GM12878 (cell line): ENCODE data around the gene LRP4.

Experiments used
- EZH2 ChIP-seq: IDR thresholded peaks from 2 replicates; pipeline ENCODE4 v1.6.1; 2012; ENCODE audit warnings: low read depth, mild to moderate bottlenecking, control low read depth, inconsistent platforms, low read length, borderline replicate concordance; ENCODE audit not compliant: control insufficient read depth
- FOXK2 ChIP-seq: fragments of 450-650 bp; IDR thresholded peaks from 2 replicates; pipeline ENCODE4 v1.6.1; 2017; ENCODE audit warnings: mild to moderate bottlenecking, moderate library complexity
- MXI1 ChIP-seq: fragments of 150-350 bp; IDR thresholded peaks from 2 replicates; pipeline ENCODE4 v1.6.1; 2011; ENCODE audit warnings: low read depth, mild to moderate bottlenecking, inconsistent platforms, low read length, improper control_type of control experiment
- RAD21 ChIP-seq: IDR thresholded peaks from 2 replicates; pipeline ENCODE4 v1.6.1; 2011; ENCODE audit warnings: mild to moderate bottlenecking, low read depth, low read length, moderate library complexity; ENCODE audit not compliant: insufficient read depth
- SIN3A ChIP-seq: IDR thresholded peaks from 2 replicates; pipeline ENCODE4 v1.6.1; 2012; ENCODE audit warnings: low read depth, low read length, improper control_type of control experiment
- SMC3 ChIP-seq: IDR thresholded peaks from 2 replicates; pipeline ENCODE4 v1.6.1; 2011; ENCODE audit warnings: low read length, improper control_type of control experiment, borderline replicate concordance
- SP1 ChIP-seq: IDR thresholded peaks from one replicate; pipeline ENCODE4 v1.6.1; 2011; ENCODE audit warnings: low read depth, low read length
- TF ChIP-seq, protein P1 (sequence below): fragments of 450-650 bp; IDR thresholded peaks from 2 replicates; pipeline ENCODE4 v1.6.1; 2016; ENCODE audit warnings: mild to moderate bottlenecking
- TF ChIP-seq, protein P2 (sequence below): fragments of 450-650 bp; IDR thresholded peaks from 2 replicates; pipeline ENCODE4 v1.6.1; 2018; ENCODE audit warnings: mild to moderate bottlenecking, low read depth, moderate library complexity; ENCODE audit not compliant: partially characterized antibody
- TF ChIP-seq, protein P3 (sequence below), 3 experiments: IDR thresholded peaks in 2 of 3; conservative IDR thresholded peaks in 1 of 3; 2 replicates each; pipeline ENCODE4 v1.5.1; 2011; ENCODE audit warnings: low read depth in 3 of 3, low read length in 3 of 3, mild to moderate bottlenecking in 3 of 3, control low read depth in 2 of 3, moderate library complexity in 2 of 3, inconsistent platforms in 1 of 3, mixed read lengths in 1 of 3; ENCODE audit not compliant: control insufficient read depth in 2 of 3, insufficient read depth in 1 of 3; ENCODE audit errors: extremely low read depth in 1 of 3

GRCh38 chr11:46953093-46953492 lies 34.7 kb upstream of the LRP4 start:
- TF ChIP-seq, protein P1, sequence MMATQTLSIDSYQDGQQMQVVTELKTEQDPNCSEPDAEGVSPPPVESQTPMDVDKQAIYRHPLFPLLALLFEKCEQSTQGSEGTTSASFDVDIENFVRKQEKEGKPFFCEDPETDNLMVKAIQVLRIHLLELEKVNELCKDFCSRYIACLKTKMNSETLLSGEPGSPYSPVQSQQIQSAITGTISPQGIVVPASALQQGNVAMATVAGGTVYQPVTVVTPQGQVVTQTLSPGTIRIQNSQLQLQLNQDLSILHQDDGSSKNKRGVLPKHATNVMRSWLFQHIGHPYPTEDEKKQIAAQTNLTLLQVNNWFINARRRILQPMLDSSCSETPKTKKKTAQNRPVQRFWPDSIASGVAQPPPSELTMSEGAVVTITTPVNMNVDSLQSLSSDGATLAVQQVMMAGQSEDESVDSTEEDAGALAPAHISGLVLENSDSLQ: no peak
- no peak for TF ChIP-seq SMC3
- TF ChIP-seq SIN3A: no peak
- no peak for TF ChIP-seq SP1
- TF ChIP-seq, protein P2, sequence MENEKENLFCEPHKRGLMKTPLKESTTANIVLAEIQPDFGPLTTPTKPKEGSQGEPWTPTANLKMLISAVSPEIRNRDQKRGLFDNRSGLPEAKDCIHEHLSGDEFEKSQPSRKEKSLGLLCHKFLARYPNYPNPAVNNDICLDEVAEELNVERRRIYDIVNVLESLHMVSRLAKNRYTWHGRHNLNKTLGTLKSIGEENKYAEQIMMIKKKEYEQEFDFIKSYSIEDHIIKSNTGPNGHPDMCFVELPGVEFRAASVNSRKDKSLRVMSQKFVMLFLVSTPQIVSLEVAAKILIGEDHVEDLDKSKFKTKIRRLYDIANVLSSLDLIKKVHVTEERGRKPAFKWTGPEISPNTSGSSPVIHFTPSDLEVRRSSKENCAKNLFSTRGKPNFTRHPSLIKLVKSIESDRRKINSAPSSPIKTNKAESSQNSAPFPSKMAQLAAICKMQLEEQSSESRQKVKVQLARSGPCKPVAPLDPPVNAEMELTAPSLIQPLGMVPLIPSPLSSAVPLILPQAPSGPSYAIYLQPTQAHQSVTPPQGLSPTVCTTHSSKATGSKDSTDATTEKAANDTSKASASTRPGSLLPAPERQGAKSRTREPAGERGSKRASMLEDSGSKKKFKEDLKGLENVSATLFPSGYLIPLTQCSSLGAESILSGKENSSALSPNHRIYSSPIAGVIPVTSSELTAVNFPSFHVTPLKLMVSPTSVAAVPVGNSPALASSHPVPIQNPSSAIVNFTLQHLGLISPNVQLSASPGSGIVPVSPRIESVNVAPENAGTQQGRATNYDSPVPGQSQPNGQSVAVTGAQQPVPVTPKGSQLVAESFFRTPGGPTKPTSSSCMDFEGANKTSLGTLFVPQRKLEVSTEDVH: no peak
- TF ChIP-seq EZH2: no peak
- TF ChIP-seq, protein P3, sequence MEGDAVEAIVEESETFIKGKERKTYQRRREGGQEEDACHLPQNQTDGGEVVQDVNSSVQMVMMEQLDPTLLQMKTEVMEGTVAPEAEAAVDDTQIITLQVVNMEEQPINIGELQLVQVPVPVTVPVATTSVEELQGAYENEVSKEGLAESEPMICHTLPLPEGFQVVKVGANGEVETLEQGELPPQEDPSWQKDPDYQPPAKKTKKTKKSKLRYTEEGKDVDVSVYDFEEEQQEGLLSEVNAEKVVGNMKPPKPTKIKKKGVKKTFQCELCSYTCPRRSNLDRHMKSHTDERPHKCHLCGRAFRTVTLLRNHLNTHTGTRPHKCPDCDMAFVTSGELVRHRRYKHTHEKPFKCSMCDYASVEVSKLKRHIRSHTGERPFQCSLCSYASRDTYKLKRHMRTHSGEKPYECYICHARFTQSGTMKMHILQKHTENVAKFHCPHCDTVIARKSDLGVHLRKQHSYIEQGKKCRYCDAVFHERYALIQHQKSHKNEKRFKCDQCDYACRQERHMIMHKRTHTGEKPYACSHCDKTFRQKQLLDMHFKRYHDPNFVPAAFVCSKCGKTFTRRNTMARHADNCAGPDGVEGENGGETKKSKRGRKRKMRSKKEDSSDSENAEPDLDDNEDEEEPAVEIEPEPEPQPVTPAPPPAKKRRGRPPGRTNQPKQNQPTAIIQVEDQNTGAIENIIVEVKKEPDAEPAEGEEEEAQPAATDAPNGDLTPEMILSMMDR (IDR thresholded peaks at IDR 0.05 in 2 of 3, conservative IDR thresholded peaks at IDR 0.05 in 1 of 3; ENCODE audit: control insufficient read depth in 2 of 3, extremely low read depth in 1 of 3, insufficient read depth in 1 of 3, low read depth in 3 of 3, low read length in 3 of 3): no peak
- no peak for TF ChIP-seq FOXK2
- no peak for TF ChIP-seq MXI1
- TF ChIP-seq RAD21: no peak
